ENCODE data around the gene SLCO4A1. TPM values are rescaled to one million over a fixed set of nuclear protein-coding genes. Genes with fewer than 3 reads are reported as not detected.

The SLCO4A1 gene
- total and polyA plus RNA-seq, 2 of the 4 experiments (the other 2 are of a cell fraction): 0.72 to 1.1 TPM

DNA sequence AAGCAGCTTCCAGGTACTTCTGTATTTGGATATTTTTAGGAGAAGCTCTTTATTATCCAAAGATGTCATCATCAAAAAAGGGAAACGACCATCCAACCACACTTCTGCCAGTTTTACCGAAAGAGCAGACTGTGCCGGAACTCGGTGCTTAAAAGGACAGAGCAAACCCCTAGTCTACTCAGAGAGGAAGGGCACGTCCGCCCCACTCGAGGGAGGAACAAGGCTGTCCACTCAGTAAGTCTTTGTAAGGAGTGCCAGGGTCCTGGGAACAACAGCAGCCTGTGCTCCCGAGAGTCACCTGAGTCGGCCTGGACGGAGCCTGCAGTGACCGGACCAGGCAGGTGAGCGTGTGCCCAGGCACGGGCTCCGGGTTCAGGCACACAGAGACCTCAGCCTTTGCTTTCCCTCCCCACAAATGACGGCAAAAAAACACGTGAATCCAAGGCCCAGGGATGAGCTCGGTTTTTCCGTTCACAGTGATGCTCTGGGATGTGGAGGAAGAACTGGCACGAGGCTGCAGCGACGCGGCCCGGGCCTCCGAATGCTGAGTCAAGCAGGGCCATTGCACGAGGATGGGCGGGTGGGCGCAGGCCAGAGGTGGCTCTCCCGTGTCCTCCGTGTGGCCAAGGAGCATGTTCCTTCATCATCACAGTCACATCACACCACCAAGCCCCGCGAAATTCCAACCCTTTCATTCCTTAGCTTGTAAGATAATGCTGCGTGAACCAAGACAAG is 17.4 kb upstream of the SLCO4A1 start:
- Histone ChIP-seq H2AFZ (replicated peaks; ENCODE audit: low read length, poor library complexity) (peak overlapping the region; percentile 49), H4K91ac (ENCODE audit: insufficient read depth, low read depth, low read length) (no peak overlapping the region), H3K23ac (ENCODE audit: low read depth, low read length) (no peak overlapping the region), H3K9me1 (ENCODE audit: insufficient read depth, low read length) (peaks cover 8% of the 10 kb centered on the region; the same call in 1 of the 2 replicates), H2AK5ac (ENCODE audit: low read depth, low read length) (no peak overlapping the region), H3K18ac (ENCODE audit: low read depth, low read length) (no peak overlapping the region), H2AK9ac (replicated peaks; ENCODE audit: low read depth, low read length, poor library complexity) (peak overlapping the region; percentile 60), H3K4me2 (ENCODE audit: low read depth, low read length) (no peak overlapping the region), H2BK5ac (ENCODE audit: low read depth, low read length, poor library complexity, severe bottlenecking) (no peak overlapping the region), H3K4me1 (ENCODE audit: control insufficient read depth, insufficient read depth, low read length) (peaks cover 14% of the 10 kb centered on the region), H2BK120ac (ENCODE audit: low read depth, low read length) (no peak overlapping the region), H3K27ac (ENCODE audit: insufficient read depth, low read length) (no peak overlapping the region), H3K4me3 (ENCODE audit: insufficient read depth, low read depth, low read length) (no peak overlapping the region), H3K14ac (replicated peaks; ENCODE audit: low read depth, low read length) (no peak overlapping the region), H2BK20ac (ENCODE audit: low read depth, low read length) (no peak overlapping the region), H3K9me3 (ENCODE audit: control insufficient read depth, insufficient read depth, low read length) (no peaks in the 10 kb centered on the region), H4K8ac (ENCODE audit: low read depth in 2 of 2, low read length in 2 of 2) (no peak overlapping the region), H3K4ac (ENCODE audit: low read depth, low read length) (no peak overlapping the region), H4K20me1 (ENCODE audit: insufficient read depth, low read length) (no peaks in the 10 kb centered on the region), H3K9ac (ENCODE audit: low read depth, low read length) (no peak overlapping the region), H3K56ac (ENCODE audit: extremely low read depth, insufficient read depth, low read length) (no peak overlapping the region), H2BK15ac (ENCODE audit: low read depth, low read length) (no peak overlapping the region), H3K36me3 (ENCODE audit: control insufficient read depth, insufficient read depth, low read length) (no peaks in the 10 kb centered on the region), H3K27me3 (ENCODE audit: control insufficient read depth, insufficient read depth, low read length) (peaks cover 4% of the 10 kb centered on the region; the same call in 1 of the 2 replicates), H4K5ac (ENCODE audit: low read depth, low read length) (no peak overlapping the region), H3K79me1 (ENCODE audit: low read depth in 1 of 2, low read length in 2 of 2) (no peaks in the 10 kb centered on the region)
- intact Hi-C loops (cut with micrococcal nuclease) (no loop called here), in situ Hi-C loops (cut with MboI; ENCODE audit: low sequenced_read_pairs) (loop anchor here (25.0 kb wide), 1 partner anchor 338 kb away; no protein-coding TSS in a partner anchor), dilution Hi-C loops (cut with HindIII; ENCODE audit: low sequenced_read_pairs, unreplicated experiment) (no loop called here)
- POLR2A ChIA-PET (ENCODE audit: unreplicated experiment): no interaction called here
- DNase-seq (no peak), ATAC-seq (ENCODE audit: low read depth) (no peak)
- BruUV-seq (replicated peaks): no TSS peak
- CTCF ChIA-PET: no interaction called here
- 83% methylated on average over 10 of the region's 32 CpGs; no CpG with 5 or more reads in 1 of the 2 experiments for WGBS, 2 experiments (ENCODE audit: extremely low coverage in 2 of 2, insufficient read length in 1 of 2)
- TF ChIP-seq RAD21 (IDR thresholded peaks at IDR 0.05; ENCODE audit: low read length) (no peak), CEBPB (IDR thresholded peaks at IDR 0.05; ENCODE audit: low read depth, low read length) (no peak), SMC3 (IDR thresholded peaks at IDR 0.05; ENCODE audit: low read depth, low read length) (no peak), FOS (IDR thresholded peaks at IDR 0.05; ENCODE audit: low read depth, low read length) (no peak), MXI1 (IDR thresholded peaks at IDR 0.05; ENCODE audit: borderline replicate concordance, low read depth, low read length) (no peak), POLR2A (IDR thresholded peaks at IDR 0.05; ENCODE audit: low read depth, low read length) (no peak), MAFK (IDR thresholded peaks at IDR 0.05; ENCODE audit: low read depth, low read length) (no peak), CHD1 (IDR thresholded peaks at IDR 0.05; ENCODE audit: low read depth, low read length) (no peak), RCOR1 (IDR thresholded peaks at IDR 0.05; ENCODE audit: insufficient replicate concordance, low read length) (no peak), MAZ (IDR thresholded peaks at IDR 0.05; ENCODE audit: borderline replicate concordance, low read depth, low read length) (no peak), RFX5 (IDR thresholded peaks at IDR 0.05; ENCODE audit: low read depth, low read length) (no peak), NFE2L2 (IDR thresholded peaks at IDR 0.05; ENCODE audit: low read depth, low read length) (no peak), BHLHE40 (IDR thresholded peaks at IDR 0.05; ENCODE audit: low read depth, low read length) (no peak)
- TF ChIP-seq, protein P1, sequence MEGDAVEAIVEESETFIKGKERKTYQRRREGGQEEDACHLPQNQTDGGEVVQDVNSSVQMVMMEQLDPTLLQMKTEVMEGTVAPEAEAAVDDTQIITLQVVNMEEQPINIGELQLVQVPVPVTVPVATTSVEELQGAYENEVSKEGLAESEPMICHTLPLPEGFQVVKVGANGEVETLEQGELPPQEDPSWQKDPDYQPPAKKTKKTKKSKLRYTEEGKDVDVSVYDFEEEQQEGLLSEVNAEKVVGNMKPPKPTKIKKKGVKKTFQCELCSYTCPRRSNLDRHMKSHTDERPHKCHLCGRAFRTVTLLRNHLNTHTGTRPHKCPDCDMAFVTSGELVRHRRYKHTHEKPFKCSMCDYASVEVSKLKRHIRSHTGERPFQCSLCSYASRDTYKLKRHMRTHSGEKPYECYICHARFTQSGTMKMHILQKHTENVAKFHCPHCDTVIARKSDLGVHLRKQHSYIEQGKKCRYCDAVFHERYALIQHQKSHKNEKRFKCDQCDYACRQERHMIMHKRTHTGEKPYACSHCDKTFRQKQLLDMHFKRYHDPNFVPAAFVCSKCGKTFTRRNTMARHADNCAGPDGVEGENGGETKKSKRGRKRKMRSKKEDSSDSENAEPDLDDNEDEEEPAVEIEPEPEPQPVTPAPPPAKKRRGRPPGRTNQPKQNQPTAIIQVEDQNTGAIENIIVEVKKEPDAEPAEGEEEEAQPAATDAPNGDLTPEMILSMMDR (conservative IDR thresholded peaks at IDR 0.05; ENCODE audit: low read depth, low read length): no peak
- TF ChIP-seq, protein P2, sequence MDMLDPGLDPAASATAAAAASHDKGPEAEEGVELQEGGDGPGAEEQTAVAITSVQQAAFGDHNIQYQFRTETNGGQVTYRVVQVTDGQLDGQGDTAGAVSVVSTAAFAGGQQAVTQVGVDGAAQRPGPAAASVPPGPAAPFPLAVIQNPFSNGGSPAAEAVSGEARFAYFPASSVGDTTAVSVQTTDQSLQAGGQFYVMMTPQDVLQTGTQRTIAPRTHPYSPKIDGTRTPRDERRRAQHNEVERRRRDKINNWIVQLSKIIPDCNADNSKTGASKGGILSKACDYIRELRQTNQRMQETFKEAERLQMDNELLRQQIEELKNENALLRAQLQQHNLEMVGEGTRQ (IDR thresholded peaks at IDR 0.05; ENCODE audit: low read depth, low read length): no peak
- TF ChIP-seq, protein P3, sequence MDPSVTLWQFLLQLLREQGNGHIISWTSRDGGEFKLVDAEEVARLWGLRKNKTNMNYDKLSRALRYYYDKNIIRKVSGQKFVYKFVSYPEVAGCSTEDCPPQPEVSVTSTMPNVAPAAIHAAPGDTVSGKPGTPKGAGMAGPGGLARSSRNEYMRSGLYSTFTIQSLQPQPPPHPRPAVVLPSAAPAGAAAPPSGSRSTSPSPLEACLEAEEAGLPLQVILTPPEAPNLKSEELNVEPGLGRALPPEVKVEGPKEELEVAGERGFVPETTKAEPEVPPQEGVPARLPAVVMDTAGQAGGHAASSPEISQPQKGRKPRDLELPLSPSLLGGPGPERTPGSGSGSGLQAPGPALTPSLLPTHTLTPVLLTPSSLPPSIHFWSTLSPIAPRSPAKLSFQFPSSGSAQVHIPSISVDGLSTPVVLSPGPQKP (IDR thresholded peaks at IDR 0.05; ENCODE audit: borderline replicate concordance, low read depth, low read length): no peak

Measured in IMR-90 (cell line).